Measurements from ENCODE around the gene JKAMP.

JKAMP gene

DNA sequence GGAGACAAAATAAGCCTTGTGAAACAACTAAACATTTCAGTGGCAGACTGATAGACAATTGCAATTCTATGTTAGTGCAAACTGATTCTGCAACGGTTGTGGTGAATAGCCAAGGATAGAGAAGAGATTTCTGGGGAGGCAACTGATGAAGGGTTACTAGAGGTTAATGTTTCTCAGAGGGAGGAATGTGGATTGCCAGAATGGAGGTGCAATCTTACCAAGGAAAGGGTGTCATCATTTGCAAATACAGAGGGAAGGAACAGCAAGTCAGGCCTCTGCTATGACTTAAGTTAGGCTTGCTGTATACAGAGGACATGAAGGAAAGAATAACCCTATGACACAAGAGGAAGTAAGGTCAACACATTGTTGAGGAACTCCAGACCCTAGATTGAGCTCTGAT, 56.5 kb downstream of the JKAMP start:
- no peak for DNase-seq (ENCODE audit: low spot score)

DNA sequence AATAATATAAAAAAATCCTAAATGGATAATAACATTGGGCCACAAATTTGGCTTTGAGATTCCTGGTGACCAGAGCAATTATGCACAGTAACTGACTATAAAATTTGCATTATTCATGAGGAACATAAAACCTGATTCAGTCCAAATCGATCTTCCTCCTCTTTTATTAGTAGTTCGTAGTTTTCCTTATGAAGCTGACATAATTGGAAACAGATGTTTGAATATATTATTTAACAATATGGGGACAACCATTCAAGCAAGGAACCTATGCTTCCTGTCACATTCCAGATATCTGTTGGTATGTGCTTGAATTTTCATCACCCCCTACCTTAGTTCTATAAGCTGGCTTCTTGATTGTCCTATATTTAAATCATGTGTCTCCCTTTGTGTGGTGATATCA, 57.4 kb downstream of the JKAMP start:
- no peak for DNase-seq (ENCODE audit: low spot score)

DNA sequence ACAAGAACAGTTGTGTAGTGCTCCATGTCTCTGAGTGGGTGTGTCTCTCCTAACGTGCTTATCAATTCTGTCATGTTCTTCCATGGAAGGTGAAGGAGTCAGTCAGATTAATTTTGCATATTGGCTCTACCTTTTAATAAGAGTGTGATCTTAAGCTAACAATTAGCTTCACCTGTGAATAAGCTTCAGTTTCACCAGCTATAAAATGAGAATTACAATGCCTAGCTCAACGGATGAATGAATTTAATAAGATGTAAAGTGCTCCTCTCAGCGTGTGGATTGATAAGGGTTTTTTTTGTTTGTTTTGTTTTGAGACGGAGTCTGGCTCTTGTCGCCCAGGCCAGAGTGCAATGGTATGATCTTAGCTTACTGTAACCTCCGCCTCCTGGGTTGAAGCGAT, 59.6 kb downstream of the JKAMP start:
- no peak for DNase-seq (ENCODE audit: low spot score)

DNA sequence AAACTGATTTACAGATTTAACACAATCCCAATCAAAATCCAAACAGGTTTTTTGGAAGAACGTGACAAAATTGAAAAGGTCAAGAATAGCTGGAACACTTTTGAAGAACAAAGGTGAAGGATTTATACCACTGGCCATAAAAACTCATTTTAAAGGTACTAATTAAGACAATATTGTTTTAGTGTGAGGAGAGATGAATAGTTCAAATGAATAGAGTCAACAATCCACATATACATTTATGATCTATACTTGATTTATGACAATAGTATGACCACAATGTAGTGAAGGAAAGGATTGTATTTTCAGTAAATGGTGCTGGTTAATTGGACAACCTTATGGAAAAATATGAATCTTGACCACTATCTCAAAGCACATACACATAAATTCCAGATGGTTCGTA, 63.0 kb downstream of the JKAMP start:
- no peak for DNase-seq (ENCODE audit: low spot score)
